Measurements from ENCODE around the gene TMEM175.
A peak's percentile ranks its signal among the peaks of the same experiment; 100 is the strongest.

Gene TMEM175, protein sequence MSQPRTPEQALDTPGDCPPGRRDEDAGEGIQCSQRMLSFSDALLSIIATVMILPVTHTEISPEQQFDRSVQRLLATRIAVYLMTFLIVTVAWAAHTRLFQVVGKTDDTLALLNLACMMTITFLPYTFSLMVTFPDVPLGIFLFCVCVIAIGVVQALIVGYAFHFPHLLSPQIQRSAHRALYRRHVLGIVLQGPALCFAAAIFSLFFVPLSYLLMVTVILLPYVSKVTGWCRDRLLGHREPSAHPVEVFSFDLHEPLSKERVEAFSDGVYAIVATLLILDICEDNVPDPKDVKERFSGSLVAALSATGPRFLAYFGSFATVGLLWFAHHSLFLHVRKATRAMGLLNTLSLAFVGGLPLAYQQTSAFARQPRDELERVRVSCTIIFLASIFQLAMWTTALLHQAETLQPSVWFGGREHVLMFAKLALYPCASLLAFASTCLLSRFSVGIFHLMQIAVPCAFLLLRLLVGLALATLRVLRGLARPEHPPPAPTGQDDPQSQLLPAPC

DNA sequence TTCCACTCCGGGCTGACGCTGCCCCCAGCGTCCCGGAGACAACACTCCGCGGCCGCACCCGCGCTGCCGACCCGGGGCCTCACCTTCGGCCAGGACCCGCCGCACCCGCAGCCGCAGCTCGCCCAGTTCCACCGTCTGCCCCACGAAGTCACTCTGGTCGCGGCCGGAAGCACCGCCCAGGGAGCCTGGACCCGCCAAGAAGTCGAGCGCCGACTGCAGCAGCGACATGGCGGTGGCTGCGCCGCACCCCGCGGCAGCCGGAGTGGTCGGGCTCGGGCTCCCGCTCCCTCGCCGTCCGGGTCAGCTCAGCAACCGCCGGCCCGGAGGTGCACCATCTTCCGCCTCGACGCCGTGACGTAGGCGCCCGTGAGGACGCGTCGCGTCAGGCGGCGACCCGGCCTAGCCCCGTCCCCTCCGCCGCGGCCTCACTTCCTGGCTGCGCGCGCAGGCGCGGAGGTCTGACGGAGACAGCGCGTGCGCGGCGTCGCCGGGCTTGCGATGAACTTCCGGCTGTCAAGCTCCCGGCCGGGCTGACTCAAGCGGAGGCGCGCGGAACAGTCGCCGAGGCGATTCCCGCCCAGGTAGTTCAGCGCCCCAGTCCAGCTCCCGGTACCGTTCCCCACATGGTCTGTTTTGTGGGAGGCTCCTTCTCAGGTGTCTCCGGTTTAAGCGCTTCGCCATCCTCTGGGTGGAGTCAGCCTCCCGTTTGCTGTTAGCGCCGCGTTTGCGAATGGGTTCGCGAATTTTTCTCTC is at the start of gene TMEM175, which contains the start of gene GAK:
Gene TMEM175 (plus strand): TSS at position 501 of the 753 bp plus-strand sequence. CDS start 15,280 bp downstream, outside the sequence.
Gene GAK (minus strand): TSS at position 357 of the 753 bp plus-strand sequence. CDS start 129 bp downstream, at position 228.
- TF ChIP-seq Cebpa-rat (IDR thresholded peaks at IDR 0.05): no peak
- Histone ChIP-seq H3K9ac (peak within 1 kb of the TSS; percentile 95), H3K4me2 (peak within 1 kb of the TSS; percentile 97), H3K9me3 (no peaks in the 10 kb centered on the region), H3K4me1 (peaks cover 45% of the 10 kb centered on the region), H3K36me3 (peaks cover 13% of the 10 kb centered on the region), H3K4me3 (peak within 1 kb of the TSS; percentile 85), H3K27me3 (no peaks in the 10 kb centered on the region), H4K20me1 (peaks cover 44% of the 10 kb centered on the region), H3K27ac (peak within 1 kb of the TSS; percentile 93)

DNA sequence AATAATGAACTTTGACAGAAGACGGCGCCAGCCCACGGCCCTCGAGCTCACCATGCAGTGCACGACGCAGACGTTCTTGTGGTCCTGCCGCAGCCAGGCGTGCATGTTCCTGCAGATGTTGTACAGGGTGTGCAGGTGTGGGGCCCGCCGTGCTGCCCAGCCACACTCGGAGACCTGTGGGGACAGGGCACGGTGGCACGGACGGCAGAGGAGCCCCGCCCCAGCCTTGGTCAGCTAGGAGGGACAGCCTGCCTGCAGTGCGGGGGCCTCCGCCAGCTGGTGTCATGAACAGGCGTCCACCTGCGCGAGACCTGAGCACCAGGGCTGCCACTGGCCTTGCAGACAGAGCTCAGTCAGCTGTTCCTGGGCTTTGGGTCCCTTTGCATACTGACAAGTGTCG is 49.6 kb upstream of the TMEM175 start:
- Histone ChIP-seq H3K4me3 (no peak overlapping the region), H3K4me2 (no peak overlapping the region), H3K36me3 (peaks cover 99% of the 10 kb centered on the region), H4K20me1 (peaks cover 58% of the 10 kb centered on the region), H3K9ac (no peak overlapping the region), H3K4me1 (no peaks in the 10 kb centered on the region), H3K27ac (no peak overlapping the region), H3K27me3 (no peaks in the 10 kb centered on the region), H3K9me3 (no peaks in the 10 kb centered on the region)
- no peak for TF ChIP-seq Cebpa-rat (IDR thresholded peaks at IDR 0.05)

DNA sequence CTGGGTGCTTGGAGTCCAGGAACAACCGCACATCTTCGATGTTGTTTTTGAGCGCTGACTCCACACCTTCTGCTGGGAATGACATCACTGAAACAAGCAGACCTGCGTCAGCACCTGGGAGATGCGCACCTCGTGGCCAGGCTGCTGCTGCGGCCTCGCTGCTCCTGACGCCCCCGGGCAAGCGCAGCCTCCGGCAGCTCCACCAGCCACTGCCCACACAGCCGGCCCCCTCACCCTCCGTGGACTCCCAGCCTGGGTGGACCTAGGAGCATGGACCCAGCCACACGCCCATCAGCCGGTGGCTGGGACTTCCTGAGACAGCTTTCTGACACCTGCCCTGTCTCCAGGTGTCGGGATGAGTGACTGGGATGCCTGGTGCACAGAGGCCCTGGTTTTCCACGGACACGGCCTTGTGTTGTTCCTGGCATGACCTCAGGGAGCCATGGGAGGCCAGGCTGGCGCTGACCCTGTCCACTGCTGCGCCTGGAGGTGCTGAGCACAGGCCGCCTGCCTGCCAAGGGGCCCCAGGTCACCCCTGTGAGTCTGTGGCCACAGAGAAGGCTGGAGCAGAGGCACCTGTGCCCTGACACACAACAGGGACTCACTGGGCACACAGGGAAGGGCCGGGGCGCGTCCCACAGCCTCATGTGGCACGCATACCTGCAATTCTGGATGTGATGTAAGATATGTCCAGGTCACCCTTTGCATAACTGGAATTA is 48.7 kb upstream of the TMEM175 start:
- Histone ChIP-seq H3K27ac (no peak overlapping the region), H3K4me1 (no peaks in the 10 kb centered on the region), H3K4me2 (no peak overlapping the region), H3K9me3 (no peaks in the 10 kb centered on the region), H4K20me1 (peaks cover 62% of the 10 kb centered on the region), H3K36me3 (peaks cover 100% of the 10 kb centered on the region), H3K4me3 (no peak overlapping the region), H3K27me3 (no peaks in the 10 kb centered on the region), H3K9ac (no peak overlapping the region)
- TF ChIP-seq Cebpa-rat (IDR thresholded peaks at IDR 0.05): no peak

DNA sequence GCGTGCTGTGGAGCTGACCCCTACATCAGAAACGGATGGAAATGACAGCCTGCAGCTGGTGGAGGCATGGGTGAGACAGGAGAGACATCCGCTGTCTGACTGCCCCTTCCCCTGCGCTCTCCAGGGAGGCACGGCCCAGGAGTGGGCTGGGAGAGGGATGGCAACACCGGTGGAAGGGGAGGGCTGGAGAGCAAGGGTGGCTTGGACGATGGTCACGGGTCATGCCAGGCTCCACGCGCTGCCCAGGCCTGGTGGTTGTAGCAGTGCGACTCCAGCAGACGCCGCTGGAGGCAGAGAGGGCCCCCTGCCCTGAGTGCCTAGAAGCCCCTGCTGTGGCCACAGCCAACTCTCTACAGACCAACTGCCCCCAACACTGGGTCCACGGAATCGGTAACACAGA is 48.0 kb upstream of the TMEM175 start:
- peaks cover 56% of the 10 kb centered on the region for H4K20me1 ChIP-seq
- H3K27me3 ChIP-seq: no peaks in the 10 kb centered on the region

DNA sequence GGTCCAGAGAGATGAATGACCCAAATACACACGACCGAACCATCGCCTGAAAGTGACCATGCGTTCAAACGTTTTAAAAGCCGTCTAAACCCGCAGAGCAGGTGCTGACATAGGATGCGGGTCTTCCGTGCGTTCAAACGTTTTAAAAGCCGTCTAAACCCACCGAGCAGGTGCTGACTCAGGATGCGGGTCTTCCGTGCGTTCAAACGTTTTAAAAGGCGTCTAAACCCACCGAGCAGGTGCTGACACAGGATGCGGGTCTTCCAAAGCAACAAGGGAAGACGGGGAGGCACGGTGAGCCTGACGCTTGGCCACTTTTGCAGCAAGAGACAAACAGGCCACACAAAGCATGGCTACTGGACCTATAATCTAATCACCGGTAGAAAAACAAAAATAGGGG is 47.4 kb upstream of the TMEM175 start:
- Histone ChIP-seq H3K36me3 (peaks cover 100% of the 10 kb centered on the region), H4K20me1 (peaks cover 50% of the 10 kb centered on the region), H3K4me3 (no peak overlapping the region), H3K27ac (no peak overlapping the region), H3K9ac (no peak overlapping the region), H3K4me2 (no peak overlapping the region), H3K27me3 (no peaks in the 10 kb centered on the region), H3K4me1 (no peaks in the 10 kb centered on the region), H3K9me3 (no peaks in the 10 kb centered on the region)
- TF ChIP-seq Cebpa-rat (IDR thresholded peaks at IDR 0.05): no peak

More for the DNA sequence above, 48.0 kb upstream of the TMEM175 start:
- no peak overlapping the region for H3K4me2 ChIP-seq
- no peaks in the 10 kb centered on the region for H3K9me3 ChIP-seq
- no peak overlapping the region for H3K4me3 ChIP-seq
- H3K9ac ChIP-seq: no peak overlapping the region
- peaks cover 100% of the 10 kb centered on the region for H3K36me3 ChIP-seq
- no peak for TF ChIP-seq Cebpa-rat (IDR thresholded peaks at IDR 0.05)
- H3K27ac ChIP-seq: no peak overlapping the region
- no peaks in the 10 kb centered on the region for H3K4me1 ChIP-seq

DNA sequence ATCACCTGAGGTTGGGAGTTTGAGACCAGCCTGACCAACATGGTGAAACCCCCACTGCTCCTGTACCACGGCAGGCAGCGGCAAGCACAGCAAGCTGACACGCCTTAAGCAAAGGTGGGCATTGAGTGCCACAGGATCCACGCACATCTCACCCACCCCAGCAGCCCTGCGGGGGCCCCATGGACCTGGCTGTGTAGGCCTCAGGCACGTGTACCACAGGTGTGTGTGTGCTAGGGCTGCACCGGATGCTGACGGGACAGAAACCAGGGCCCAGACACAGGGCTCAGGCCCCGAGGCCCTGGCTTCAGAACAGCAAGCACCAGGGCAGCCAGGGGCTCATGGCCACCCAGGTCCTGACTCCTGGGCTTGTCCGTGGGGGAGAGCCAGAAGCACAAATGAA is 46.9 kb upstream of the TMEM175 start:
- no peak overlapping the region for H3K9ac ChIP-seq
- H4K20me1 ChIP-seq: peaks cover 51% of the 10 kb centered on the region
- no peak overlapping the region for H3K4me2 ChIP-seq
- peaks cover 100% of the 10 kb centered on the region for H3K36me3 ChIP-seq
- H3K27me3 ChIP-seq: no peaks in the 10 kb centered on the region
- no peak overlapping the region for H3K27ac ChIP-seq
- TF ChIP-seq Cebpa-rat (IDR thresholded peaks at IDR 0.05): no peak
- H3K9me3 ChIP-seq: no peaks in the 10 kb centered on the region
- H3K4me1 ChIP-seq: no peaks in the 10 kb centered on the region
- H3K4me3 ChIP-seq: no peak overlapping the region

DNA sequence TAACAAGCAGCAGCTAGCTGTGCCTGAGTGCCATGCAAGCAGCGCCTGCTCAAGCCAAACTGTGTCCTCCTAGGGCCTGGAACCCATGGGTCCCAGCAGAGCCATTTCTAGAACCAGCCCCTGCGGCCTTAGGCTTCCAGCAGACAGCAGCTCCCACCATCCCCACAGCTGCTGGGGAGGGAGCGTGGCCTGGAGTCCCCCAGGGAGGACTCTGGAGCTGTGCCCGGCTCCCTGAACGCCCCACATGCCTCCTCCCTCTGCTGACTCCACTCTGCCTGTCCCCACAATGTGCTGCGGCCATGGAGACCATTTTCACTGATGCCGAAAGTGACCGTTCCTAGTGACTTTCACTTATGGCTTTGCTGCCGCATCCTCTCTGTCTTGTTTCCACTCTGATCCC is 46.0 kb upstream of the TMEM175 start:
- Histone ChIP-seq H3K27me3 (no peaks in the 10 kb centered on the region), H4K20me1 (peaks cover 58% of the 10 kb centered on the region), H3K4me1 (no peaks in the 10 kb centered on the region), H3K9ac (no peak overlapping the region), H3K4me2 (no peak overlapping the region), H3K9me3 (no peaks in the 10 kb centered on the region), H3K36me3 (peaks cover 100% of the 10 kb centered on the region), H3K4me3 (no peak overlapping the region), H3K27ac (no peak overlapping the region)
- TF ChIP-seq Cebpa-rat (IDR thresholded peaks at IDR 0.05): no peak

DNA sequence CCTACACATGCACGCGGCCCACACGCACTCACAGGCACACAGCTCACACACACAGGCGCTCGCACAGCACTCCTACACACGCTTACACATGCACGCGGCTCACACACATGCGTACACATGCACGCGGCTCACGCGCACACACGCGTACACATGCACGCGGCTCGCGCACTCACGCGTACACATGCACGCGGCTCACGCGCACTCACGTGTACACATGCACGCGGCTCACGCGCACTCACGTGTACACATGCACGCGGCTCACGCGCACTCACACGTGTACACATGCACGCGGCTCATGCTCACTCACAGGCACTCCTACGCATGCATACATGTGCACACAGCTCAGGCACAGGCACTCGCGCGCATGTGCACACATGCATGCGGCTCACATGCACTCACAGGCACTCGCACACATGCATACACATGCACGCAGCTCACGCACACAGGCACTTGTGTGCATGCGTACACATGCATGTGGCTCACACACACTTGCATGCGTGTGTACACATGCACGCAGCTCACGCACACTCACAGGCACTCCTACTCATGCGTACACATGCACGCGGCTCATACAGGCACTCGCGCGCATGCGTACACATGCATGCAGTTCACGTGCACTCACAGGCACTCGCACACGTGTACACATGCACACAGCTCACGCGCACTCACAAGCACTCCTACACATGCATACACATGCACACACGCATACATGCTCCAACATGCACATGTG is 45.1 kb upstream of the TMEM175 start:
- Histone ChIP-seq H3K27me3 (no peaks in the 10 kb centered on the region), H3K4me1 (no peaks in the 10 kb centered on the region), H3K9me3 (no peaks in the 10 kb centered on the region), H3K27ac (no peak overlapping the region), H3K4me3 (no peak overlapping the region), H3K36me3 (peaks cover 100% of the 10 kb centered on the region), H3K9ac (no peak overlapping the region), H4K20me1 (peaks cover 67% of the 10 kb centered on the region), H3K4me2 (no peak overlapping the region)
- TF ChIP-seq Cebpa-rat (IDR thresholded peaks at IDR 0.05): no peak

DNA sequence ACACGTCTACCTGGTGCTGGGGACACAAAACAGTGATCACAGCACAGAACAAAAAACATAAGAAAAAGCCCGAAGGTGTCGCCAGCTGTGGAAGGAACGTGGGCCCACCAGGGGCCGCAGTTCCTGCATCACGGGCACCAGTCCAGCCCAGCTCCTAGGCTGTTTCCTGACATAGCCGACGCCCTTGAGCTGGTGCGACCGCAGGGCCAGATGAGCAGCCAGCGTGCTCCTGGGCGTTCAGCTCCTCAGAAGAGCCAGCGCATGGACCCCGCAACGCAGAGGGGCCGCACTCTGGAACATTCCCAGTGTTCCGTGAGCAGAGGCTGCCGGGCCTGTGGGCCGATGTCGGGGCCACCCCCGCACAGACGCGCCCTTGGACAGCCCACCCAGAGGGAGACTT is 44.2 kb upstream of the TMEM175 start:
- H3K4me3 ChIP-seq: no peak overlapping the region
- H3K4me2 ChIP-seq: no peak overlapping the region
- no peaks in the 10 kb centered on the region for H3K4me1 ChIP-seq
- no peak overlapping the region for H3K9ac ChIP-seq
- H3K27me3 ChIP-seq: no peaks in the 10 kb centered on the region
- H3K36me3 ChIP-seq: peaks cover 100% of the 10 kb centered on the region
- no peak for TF ChIP-seq Cebpa-rat (IDR thresholded peaks at IDR 0.05)
- no peak overlapping the region for H3K27ac ChIP-seq
- no peaks in the 10 kb centered on the region for H3K9me3 ChIP-seq
- peaks cover 75% of the 10 kb centered on the region for H4K20me1 ChIP-seq
